Left lobe of liver (tissue), 2 donors: ENCODE measurements around the gene TFF1. TPM values are rescaled to one million over a fixed set of nuclear protein-coding genes. Genes with fewer than 3 reads are reported as not detected.
"Not testable (repeated sequence)": the region's sequence is repeated elsewhere in the genome, so short reads cannot be mapped to it uniquely, and the experiment has no call there.

Source experiments
- ATAC-seq: fragments of 200-7000 bp; cut with Tn5 transposase; one replicate; pipeline ENCODE4 v1.9.1; 2020; ENCODE audit warnings: mild to moderate bottlenecking, moderate library complexity
- DNase-seq: peaks from one replicate; pipeline ENCODE4 v3.0.0-alpha.2; 2020; ENCODE audit warnings: low spot score
- total RNA-seq: library from RNA; stranded (reverse); gene quantifications from one replicate; pipeline ENCODE4 v1.2.1, GENCODE V29; 2021
- donor health status: DM: no; HTN: no; CAD: no; lungs with moderate emphysema.
- donor health status: DM: no; HTN: yes; CAD: no.

TFF1 gene
- total RNA-seq, result 0.83 TPM

- no peak for ATAC-seq
- no peak for DNase-seq
These were observed at the start of gene TFF1 for GRCh38 chr21:42366292-42367010. TSS of gene TFF1 (minus strand) at chr21:42366535. CDS start at chr21:42366495, 40 bp downstream.

DNA sequence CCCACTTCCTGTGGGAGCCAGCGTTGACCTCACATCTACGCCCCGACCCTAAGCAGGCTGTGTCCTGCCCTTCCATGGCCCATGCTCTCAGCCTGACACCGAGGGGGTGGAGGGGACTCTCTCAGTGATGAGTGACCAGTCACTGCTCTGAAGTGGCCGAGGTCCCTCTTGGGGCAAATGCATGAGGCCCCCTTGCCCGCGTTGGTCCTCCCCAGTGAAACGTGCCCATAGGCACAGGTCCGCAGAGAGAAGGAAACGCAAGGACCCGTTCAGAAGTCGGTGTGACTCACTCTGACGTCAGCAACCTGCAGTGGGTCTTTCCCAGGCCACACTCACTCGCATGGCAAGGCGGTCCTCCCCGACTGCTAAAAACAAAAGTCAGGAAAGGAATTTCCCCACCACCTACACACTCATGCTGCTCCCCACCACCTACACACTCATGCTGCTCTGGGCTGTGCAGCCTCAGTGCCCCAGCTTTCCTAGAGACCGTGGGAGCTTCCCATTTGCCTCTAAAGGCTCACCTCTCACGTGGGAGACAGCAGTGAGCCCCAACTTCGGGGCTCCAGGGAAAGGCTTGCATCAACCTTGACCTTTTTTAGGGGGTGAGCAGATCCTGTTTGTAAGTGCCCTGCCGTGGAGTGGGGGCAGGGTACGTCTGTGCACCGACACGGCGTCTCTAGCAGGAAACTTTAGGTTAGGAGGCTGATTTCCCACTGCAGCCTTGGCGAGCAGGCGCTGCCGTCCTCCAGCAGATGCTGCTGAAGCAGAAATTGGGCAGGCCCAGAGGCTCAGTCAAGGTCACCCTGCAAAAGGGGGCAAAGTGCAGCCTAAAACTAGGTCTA, 48.8 kb upstream of the TFF1 start:
- DNase-seq, result no peak
- no peak for ATAC-seq

DNA sequence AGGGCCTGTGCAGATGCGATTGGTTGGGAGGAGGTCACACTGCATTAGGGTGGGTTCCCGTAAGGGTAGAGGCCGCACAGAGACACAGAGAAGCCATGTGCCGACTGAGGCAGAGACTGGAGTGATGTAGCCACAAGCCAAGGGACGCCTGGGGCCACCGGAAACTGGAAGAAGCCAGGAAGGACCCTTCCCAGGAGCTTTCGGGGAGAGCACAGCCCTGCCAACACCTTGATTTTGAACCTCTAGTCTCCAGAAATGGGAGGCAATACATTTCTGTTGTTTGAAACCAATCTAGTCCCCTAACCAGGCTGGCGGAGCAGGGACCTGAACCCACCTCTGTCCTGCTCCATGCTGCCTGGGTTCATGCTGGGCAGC, 48.2 kb upstream of the TFF1 start:
- no peak for ATAC-seq

DNA sequence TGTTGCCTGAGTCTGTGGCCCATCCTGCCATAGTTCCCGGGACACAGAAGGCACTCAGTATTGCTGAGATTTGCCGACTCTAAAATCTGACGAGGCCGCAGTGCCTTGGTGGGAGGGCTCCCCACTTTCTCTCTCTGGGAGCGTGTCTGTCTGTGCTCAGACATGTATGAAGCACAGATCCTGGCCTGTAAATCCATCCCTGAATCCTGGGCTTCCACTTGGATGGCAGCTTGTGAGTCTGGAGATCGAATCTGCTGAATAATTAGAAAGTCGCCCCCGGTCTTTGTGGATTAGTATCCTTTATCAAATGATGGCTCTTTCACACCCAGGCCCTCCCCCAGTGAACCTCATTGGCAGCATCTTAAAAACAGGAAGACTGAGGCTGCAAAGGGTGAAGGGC, 47.7 kb upstream of the TFF1 start:
- no peak for ATAC-seq
- no peak for DNase-seq

More for the DNA sequence above, 48.2 kb upstream of the TFF1 start:
- DNase-seq, result no peak

GRCh38 chr21:42413500-42413899, 47.2 kb upstream of the TFF1 start:
- ATAC-seq (no peak), DNase-seq (no peak)

DNA sequence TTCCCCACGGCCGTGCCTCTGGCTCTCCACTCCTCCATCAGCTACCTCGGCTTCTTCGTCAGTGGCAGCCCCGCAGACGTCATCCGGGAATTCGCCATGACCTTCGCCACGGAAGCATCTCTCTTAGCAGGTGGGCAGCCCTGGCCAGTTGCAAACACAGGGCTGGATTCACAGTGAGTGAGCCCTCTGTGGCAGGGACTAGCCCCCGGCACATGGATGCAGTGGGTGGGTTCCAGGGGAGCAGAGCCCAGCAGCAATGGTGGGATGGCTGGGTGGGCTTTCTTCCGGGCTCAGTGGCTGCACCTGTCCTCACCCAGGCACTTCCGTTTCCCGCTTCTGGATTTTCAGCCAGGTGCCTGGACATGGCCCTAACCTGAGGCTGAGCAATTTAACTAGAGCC, 46.8 kb upstream of the TFF1 start:
- no peak for ATAC-seq
- no peak for DNase-seq

DNA sequence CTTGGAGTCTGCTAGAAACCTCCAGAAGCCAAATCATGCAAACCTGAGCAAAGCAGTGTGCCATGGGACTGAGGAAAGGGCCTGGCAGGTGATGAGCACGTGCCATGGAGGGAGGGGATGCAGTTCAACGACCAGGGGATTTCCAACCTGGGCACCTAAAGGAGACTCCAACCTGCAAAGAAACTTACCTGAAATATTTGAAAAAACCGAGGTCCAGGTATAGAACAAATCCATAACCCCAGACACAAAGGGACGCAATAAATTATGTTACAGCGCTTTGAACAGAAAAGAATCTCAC, 46.2 kb upstream of the TFF1 start:
- DNase-seq (no peak), ATAC-seq (no peak)

DNA sequence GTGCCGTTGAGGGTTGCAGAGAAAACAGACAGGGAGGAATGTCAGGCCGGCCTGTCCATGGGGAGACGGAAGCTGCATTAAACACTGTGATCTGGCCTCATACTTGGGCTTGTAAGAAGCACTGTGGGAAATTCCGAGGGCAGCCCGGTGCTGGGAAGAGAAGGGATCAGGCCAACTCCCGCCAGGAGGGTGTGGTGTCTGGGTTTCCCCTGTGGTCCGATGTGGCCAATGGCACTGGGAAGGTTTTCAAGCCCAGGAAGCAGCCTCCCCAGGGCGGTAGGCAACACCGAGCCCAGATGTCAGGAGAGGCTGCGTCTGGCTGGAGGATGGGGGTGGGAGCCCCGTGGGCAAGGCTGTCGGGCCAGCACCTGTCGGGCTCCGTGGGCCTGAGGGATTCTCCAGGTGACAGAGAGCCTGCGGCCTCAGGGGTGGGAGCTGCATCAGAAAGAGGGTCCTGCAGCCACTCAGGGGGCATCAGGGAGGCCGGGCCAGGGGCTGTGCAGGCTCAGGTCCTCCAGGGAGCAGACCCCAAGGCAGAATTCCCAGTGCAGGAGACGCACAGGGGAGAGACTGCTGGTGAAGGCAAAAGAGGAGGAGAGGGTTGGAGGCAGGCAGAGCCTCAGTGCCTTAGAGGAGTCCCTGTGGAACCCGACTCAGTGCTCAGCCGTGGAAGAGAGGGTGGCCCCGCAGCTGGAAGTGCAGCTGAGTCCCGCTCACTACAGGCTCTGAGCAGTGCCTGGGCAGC, 45.7 kb upstream of the TFF1 start:
- DNase-seq, result no peak
- ATAC-seq, result no peak

- no peak for DNase-seq
- no peak for ATAC-seq
These were observed 45.0 kb upstream of the TFF1 start for GRCh38 chr21:42411197-42411869.

- no peak for ATAC-seq
- no peak for DNase-seq
These were observed 43.0 kb upstream of the TFF1 start for GRCh38 chr21:42409366-42409765.

- not testable (repeated sequence) for ATAC-seq, DNase-seq
These were observed 42.4 kb upstream of the TFF1 start for GRCh38 chr21:42408718-42409117.

DNA sequence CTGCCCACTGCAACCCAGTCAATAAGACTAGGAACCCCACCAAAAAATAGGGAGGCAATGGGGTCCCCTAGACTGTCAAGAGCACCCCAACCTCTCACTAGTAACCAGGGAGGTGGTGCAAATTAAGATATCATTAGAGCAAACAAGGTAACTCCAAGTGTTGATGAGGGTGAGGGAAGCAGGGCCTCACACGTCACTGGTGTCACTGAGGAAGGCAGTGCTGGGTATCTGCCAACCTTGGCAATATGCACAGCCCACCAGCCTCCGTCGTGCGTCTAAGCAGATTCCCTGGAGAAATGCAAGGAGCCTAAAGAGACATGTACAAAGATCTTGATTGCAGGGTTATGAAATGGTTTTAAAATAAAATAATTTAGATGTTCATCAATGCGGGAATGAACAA, 41.1 kb upstream of the TFF1 start:
- DNase-seq, result no peak

GRCh38 chr21:42406866-42407265, 40.5 kb upstream of the TFF1 start:
- DNase-seq (no peak), ATAC-seq (no peak)

More for the DNA sequence above, 41.1 kb upstream of the TFF1 start:
- ATAC-seq, result no peak

DNA sequence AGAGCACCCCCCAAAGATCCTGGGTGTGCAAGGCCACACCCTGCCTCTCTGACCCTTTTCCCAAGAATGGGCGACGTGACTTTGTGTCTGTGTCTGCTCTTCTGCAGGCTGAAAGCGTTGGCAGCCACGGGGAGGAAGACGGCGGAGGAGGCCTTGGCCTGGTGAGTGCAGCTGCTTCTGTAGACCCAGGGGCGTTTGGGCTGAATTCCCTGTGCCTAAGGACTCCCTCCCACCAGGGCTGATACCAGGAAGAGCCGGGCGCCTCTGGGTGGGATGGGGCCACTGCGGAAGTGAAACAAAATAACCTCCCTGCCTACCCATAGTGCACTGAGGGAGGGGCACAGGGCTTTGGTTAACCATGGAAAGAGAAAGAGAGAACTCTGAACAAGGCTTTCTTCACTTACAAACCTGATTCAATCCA, 39.9 kb upstream of the TFF1 start:
- DNase-seq, result no peak
- ATAC-seq, result no peak

DNA sequence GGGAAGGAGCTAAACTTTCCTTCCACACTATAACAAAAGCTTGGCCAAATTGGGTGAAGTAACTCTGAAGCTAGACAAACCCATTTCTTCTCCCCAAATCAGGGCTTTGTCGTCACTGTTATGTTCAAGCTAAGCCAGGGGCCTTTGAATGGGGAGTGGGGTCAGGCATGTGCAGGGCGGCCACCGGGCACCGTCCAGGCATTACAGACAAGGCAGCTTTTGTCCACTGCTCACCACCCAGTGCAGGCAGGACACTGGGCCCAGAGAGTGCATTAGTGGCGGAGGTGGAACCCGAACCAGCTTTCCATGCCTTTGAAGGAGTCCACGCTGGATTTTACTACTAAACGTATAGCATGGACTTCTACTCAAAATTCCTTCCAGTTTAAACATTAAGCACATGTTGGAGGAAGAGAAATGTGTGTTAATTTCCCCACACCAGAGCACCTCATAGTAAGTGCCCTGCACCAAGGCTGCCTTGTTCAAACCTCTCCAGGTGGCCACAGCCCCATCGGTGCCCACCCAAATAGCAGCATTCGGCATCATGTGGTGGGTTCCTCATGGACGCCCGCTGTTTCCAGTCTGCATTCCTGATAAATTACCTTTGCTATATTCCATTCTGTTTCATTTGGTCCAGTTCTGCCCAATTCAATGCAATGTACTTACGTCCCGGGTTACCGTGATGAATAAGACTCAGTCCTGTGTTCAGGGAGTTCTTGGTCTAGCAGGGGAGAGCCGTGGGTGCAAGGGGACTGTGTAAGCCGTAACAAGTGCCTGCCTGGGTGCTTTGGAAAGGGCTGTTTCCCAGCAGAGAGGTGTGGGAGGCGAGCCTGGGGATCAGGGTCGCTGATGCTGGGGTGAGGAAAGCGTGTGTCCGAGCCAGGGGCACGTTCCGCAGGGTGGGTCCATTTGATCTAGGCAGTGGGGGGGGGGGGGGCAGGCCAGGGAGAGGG, 39.0 kb upstream of the TFF1 start:
- DNase-seq (no peak), ATAC-seq (no peak)

GRCh38 chr21:42404539-42404938, 38.2 kb upstream of the TFF1 start:
- no peak for ATAC-seq
- DNase-seq, result no peak

DNA sequence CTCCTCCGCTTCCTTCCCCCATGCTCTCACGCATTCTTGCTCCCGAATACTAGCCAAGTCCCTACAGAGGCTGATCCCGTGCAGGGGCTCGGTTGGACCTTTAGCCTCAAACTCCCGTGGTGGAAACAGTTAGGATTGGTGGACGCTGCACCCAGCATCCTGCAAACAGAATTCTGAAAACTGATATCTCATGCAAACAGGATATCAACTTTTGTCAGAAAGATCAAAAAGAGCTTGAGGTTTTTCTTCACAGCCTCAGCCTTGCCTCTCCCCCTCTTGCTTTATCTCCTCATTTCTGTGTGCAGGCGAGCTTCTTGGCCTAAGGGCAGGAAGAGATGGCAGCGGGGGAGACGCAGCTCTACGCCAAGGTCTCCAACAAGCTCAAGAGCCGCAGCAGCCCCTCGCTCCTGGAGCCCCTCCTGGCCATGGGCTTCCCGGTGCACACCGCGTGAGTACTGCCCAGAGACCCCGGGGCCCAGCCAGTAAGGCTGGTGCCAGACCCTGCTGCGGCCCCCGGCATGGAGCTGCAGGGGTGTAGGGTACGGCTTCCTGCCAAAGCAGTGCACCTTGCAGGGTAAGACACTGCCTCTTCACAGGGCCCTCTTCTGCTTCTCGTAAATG, 37.4 kb upstream of the TFF1 start, which contains the start of gene UBASH3A:
Gene UBASH3A (plus strand): TSS at position 292 of the 621 bp plus-strand sequence. CDS start 44 bp downstream, at position 336.
- DNase-seq (no peak), ATAC-seq (no peak)

- DNase-seq, result no peak
- no peak for ATAC-seq
These were observed 35.5 kb upstream of the TFF1 start for GRCh38 chr21:42401820-42402251.

- ATAC-seq (no peak), DNase-seq (no peak)
These were observed 34.8 kb upstream of the TFF1 start for GRCh38 chr21:42401154-42401553.
